Nephron progenitor cell (in vitro differentiated cells): ENCODE results near the gene PDGFRA.
"Not testable (repeated sequence)": the region's sequence is repeated elsewhere in the genome, so short reads cannot be mapped to it uniquely, and the experiment has no call there.

Source experiments
- DNase-seq: peaks from one replicate; pipeline ENCODE4 v3.0.0; 2021
- H3K27ac Mint-ChIP-seq: 2 replicates; pipeline ENCODE4 v1.8.0; 2021; ENCODE audit warnings: mild to moderate bottlenecking, moderate library complexity, mixed read lengths
- H3K27me3 Mint-ChIP-seq: 2 replicates; pipeline ENCODE4 v1.8.0; 2021; ENCODE audit warnings: mild to moderate bottlenecking, low read depth, mixed read lengths; ENCODE audit not compliant: poor library complexity
- H3K36me3 Mint-ChIP-seq: 2 replicates; pipeline ENCODE4 v1.8.0; 2021; ENCODE audit warnings: low read depth, mixed read lengths
- H3K4me1 Mint-ChIP-seq: 2 replicates; pipeline ENCODE4 v1.8.0; 2021; ENCODE audit warnings: mixed read lengths
- H3K4me3 Mint-ChIP-seq: 2 replicates; pipeline ENCODE4 v1.8.0; 2021; ENCODE audit warnings: mild to moderate bottlenecking, moderate library complexity, mixed read lengths
- H3K9me3 Mint-ChIP-seq: 2 replicates; pipeline ENCODE4 v1.8.0; 2021; ENCODE audit warnings: mild to moderate bottlenecking, moderate library complexity, mixed read lengths
- TF ChIP-seq, protein P1 (sequence below): fragments of 200-600 bp; sonication (generic); IDR thresholded peaks from 2 replicates; pipeline ENCODE4 v1.5.0; 2021; ENCODE audit warnings: antibody characterized with exemption

The PDGFRA gene

DNA sequence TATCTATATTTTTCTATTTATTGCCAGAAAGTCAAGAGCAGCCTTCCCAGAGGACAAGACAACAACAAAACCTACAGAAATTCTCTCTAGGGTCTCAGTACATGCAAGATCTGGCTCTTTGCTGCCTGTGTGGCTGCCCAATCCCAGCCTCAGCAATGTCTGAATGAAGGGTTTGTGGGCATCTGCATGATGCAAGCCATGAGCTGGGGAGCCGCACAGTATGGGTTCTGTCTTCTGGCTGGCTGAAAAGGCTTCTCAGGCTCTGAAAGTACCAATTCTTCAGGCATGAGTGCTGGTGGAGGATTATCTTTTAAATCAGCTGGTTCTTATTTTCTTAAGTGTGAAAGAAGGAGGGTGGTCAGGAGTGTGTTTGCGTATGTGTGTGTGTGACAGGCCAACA is 104.6 kb downstream of the PDGFRA start:
- Mint-ChIP-seq H3K27me3 (peaks cover 5% of the 10 kb centered on the region), H3K36me3 (no peaks in the 10 kb centered on the region), H3K27ac (no peak overlapping the region), H3K4me3 (no peak overlapping the region), H3K4me1 (peaks cover 7% of the 10 kb centered on the region), H3K9me3 (no peaks in the 10 kb centered on the region)
- TF ChIP-seq, protein P1, sequence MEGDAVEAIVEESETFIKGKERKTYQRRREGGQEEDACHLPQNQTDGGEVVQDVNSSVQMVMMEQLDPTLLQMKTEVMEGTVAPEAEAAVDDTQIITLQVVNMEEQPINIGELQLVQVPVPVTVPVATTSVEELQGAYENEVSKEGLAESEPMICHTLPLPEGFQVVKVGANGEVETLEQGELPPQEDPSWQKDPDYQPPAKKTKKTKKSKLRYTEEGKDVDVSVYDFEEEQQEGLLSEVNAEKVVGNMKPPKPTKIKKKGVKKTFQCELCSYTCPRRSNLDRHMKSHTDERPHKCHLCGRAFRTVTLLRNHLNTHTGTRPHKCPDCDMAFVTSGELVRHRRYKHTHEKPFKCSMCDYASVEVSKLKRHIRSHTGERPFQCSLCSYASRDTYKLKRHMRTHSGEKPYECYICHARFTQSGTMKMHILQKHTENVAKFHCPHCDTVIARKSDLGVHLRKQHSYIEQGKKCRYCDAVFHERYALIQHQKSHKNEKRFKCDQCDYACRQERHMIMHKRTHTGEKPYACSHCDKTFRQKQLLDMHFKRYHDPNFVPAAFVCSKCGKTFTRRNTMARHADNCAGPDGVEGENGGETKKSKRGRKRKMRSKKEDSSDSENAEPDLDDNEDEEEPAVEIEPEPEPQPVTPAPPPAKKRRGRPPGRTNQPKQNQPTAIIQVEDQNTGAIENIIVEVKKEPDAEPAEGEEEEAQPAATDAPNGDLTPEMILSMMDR, result no peak
- no peak for DNase-seq

- H3K4me1 Mint-ChIP-seq, H3K9me3 Mint-ChIP-seq, H3K36me3 Mint-ChIP-seq, H3K4me3 Mint-ChIP-seq, H3K27me3 Mint-ChIP-seq, DNase-seq: not testable (repeated sequence)
- peak overlapping the region; percentile 10 for H3K27ac Mint-ChIP-seq
These were observed 105.7 kb downstream of the PDGFRA start for GRCh38 chr4:54334769-54335168.

GRCh38 chr4:54337009-54337408 is 107.9 kb downstream of the PDGFRA start:
- no peak overlapping the region for H3K27ac Mint-ChIP-seq
- peaks cover 5% of the 10 kb centered on the region for H3K27me3 Mint-ChIP-seq
- H3K36me3 Mint-ChIP-seq, result no peaks in the 10 kb centered on the region
- TF ChIP-seq, protein P1, result no peak
- DNase-seq, result no peak
- H3K4me3 Mint-ChIP-seq, result no peak overlapping the region
- H3K9me3 Mint-ChIP-seq, result peaks cover 4% of the 10 kb centered on the region
- H3K4me1 Mint-ChIP-seq, result peaks cover 7% of the 10 kb centered on the region

GRCh38 chr4:54342067-54342466 is 113.0 kb downstream of the PDGFRA start:
- H3K4me1 Mint-ChIP-seq, DNase-seq, H3K27ac Mint-ChIP-seq, H3K4me3 Mint-ChIP-seq, H3K36me3 Mint-ChIP-seq, H3K27me3 Mint-ChIP-seq: not testable (repeated sequence)
- H3K9me3 Mint-ChIP-seq, result peaks cover 29% of the 10 kb centered on the region
